ENCODE data around the gene ANKRD20A1. TPM values are rescaled to one million over a fixed set of nuclear protein-coding genes. Genes with fewer than 3 reads are reported as not detected.
"Not testable (repeated sequence)": the region's sequence is repeated elsewhere in the genome, so short reads cannot be mapped to it uniquely, and the experiment has no call there.

ANKRD20A1 gene
- not detected for total RNA-seq
- polyA plus RNA-seq: under 1 TPM in 1 of 3 donors, not detected in 2; 0.23 TPM
- 0 to 0.17 (median 0) reads per million in 6 experiments for total RNA-seq

DNA sequence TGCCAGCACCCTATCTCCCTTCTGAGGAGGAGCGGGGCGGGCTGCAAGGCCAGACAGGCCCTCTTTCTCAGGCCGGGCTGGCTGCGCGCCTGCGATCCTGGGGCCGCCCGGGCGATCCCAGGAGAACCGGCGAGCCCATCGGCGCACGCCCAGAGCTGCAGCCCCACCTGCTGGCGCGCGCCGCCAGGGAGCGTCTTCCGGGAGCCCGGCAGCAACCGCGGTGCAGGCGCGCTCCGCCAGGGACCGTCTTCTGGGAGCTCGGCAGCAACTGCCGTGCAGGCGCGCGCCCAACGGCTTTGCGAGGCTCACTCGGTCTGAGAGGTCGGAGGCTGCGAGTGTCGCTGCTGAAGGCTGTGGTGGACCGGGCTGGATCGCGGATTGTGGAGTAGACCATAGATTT lies at the start of gene ANKRD20A1:
TSS of gene ANKRD20A1 (plus strand) at position 61 of the 400 bp plus-strand sequence. CDS start 496 bp downstream, outside the sequence.
- H3K27ac Mint-ChIP-seq, H3K27me3 Mint-ChIP-seq, POLR2A ChIA-PET, H3K36me3 Mint-ChIP-seq, ATAC-seq, H3K4me1 Mint-ChIP-seq, H3K9me3 Mint-ChIP-seq: not testable (repeated sequence)
- H3K4me3 Mint-ChIP-seq: peak within 1 kb of the TSS in 3 of 10 donors; percentile 29 to 70 (median 55)
- peak in 2 of 10 donors; percentile 8 to 14 for DNase-seq

DNA sequence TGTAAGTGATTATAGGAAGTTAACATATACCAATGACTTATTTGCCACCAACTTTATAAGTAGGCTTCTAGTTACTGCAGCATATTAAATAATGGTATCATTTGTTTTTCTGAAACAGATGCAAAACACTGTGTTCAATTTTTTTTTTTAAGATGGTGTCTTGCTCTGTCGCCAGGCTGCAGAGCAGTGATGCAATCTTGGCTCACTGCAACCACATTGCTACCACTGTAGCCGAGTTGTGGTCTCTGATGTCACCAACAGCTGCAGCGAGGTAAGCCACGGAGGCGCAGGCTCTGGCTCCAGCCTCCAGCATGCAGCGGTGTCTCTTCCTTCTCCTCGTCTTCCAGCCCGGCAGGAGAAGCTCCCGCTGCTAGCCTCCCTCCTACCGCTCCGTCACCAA lies 26.6 kb upstream of the ANKRD20A1 start:
- POLR2A ChIA-PET, H3K36me3 Mint-ChIP-seq: not testable (repeated sequence)

More for the DNA sequence above, 26.6 kb upstream of the ANKRD20A1 start:
- H3K4me3 Mint-ChIP-seq, H3K27ac Mint-ChIP-seq, H3K9me3 Mint-ChIP-seq, ATAC-seq, H3K4me1 Mint-ChIP-seq, H3K27me3 Mint-ChIP-seq: not testable (repeated sequence)
- peak in 1 of 10 donors; percentile 1 for DNase-seq

Data from naive thymus-derived CD8-positive, alpha-beta T cell (primary cell).